ENCODE data around the gene UAP1L1. TPM values are rescaled to one million over a fixed set of nuclear protein-coding genes. Genes with fewer than 3 reads are reported as not detected.

Gene UAP1L1
- total and polyA plus RNA-seq, 2 of the 8 experiments (the other 6 are each of a cell fraction or from before 2014, with no cell fraction given): 2.0 to 5.4 TPM

GRCh38 chr9:137044037-137044436, 33.3 kb upstream of the UAP1L1 start:
- Histone ChIP-seq H2BK5ac (ENCODE audit: low read depth, low read length) (no peak overlapping the region), H3K27me3 (replicated peaks in 1 of 4; ENCODE audit: control insufficient read depth in 3 of 4, extremely low read depth in 1 of 4, insufficient read depth in 3 of 4, low read length in 3 of 4) (peaks cover 12 to 33% (median 22%) of the 10 kb centered on the region in 4 experiments), H3K4me3 (ENCODE audit: extremely low read depth in 1 of 4, insufficient read depth in 2 of 4, low read depth in 3 of 4, low read length in 4 of 4) (no peak overlapping the region), H4K20me1 (replicated peaks in 1 of 2; ENCODE audit: control insufficient read depth in 1 of 2, insufficient read depth in 2 of 2, low read length in 2 of 2) (peaks cover 8 to 20% of the 10 kb centered on the region in 2 experiments), H3K27ac (ENCODE audit: low read depth, low read length) (no peak overlapping the region), H2BK12ac (ENCODE audit: low read depth, low read length) (no peak overlapping the region), H4K91ac (replicated peaks; ENCODE audit: insufficient read length, low read length) (no peak overlapping the region), H2BK120ac (replicated peaks; ENCODE audit: low read depth, low read length) (no peak overlapping the region), H3K4ac (replicated peaks; ENCODE audit: insufficient read length, low read depth, low read length) (no peak overlapping the region), H3K36me3 (ENCODE audit: control insufficient read depth in 2 of 4, insufficient read depth in 4 of 4, low read length in 3 of 4) (peaks cover 0 to 3% (median 0%) of the 10 kb centered on the region in 4 experiments; a peak in 1 of 8 replicates), H3K18ac (ENCODE audit: extremely low read depth, low read length) (no peak overlapping the region), H3K56ac (replicated peaks; ENCODE audit: insufficient read length, low read depth, low read length) (no peak overlapping the region), H3K14ac (ENCODE audit: insufficient read length) (no peak overlapping the region), H4K5ac (ENCODE audit: insufficient read length, low read depth, low read length) (no peak overlapping the region), H2BK15ac (ENCODE audit: low read length) (no peak overlapping the region), H3K9ac (replicated peaks in 1 of 4; ENCODE audit: extremely low read depth in 1 of 4, low read depth in 3 of 4, low read length in 3 of 4) (no peak overlapping the region), H3K23me2 (ENCODE audit: low read depth, low read length) (peaks cover 12% of the 10 kb centered on the region; the same call in 1 of the 2 replicates), H3K79me2 (ENCODE audit: control insufficient read depth in 1 of 2, insufficient read depth in 2 of 2, low read length in 2 of 2) (peaks cover 0 to 4% of the 10 kb centered on the region in 2 experiments; a peak in 1 of 4 replicates), H3K4me2 (ENCODE audit: insufficient read depth in 1 of 2, low read depth in 2 of 2, low read length in 2 of 2) (no peak overlapping the region; a peak in 1 of 4 replicates), H4K8ac (ENCODE audit: extremely low read depth, insufficient read depth, low read length) (no peak overlapping the region), H3K9me3 (ENCODE audit: insufficient read depth in 2 of 2, low read depth in 1 of 2, low read length in 1 of 2) (no peaks in the 10 kb centered on the region), H2BK20ac (ENCODE audit: low read length) (no peak overlapping the region), H2AFZ (ENCODE audit: low read length) (no peak overlapping the region), H2AK5ac (ENCODE audit: low read depth, low read length) (0 out of 2 replicates have a peak overlapping the region, but pooled peaks have one; percentile 24), H3K23ac (ENCODE audit: insufficient read length) (no peak overlapping the region), H3K4me1 (replicated peaks in 1 of 4; ENCODE audit: control insufficient read depth in 3 of 4, insufficient read depth in 4 of 4, low read length in 3 of 4) (peaks cover 3 to 13% (median 7%) of the 10 kb centered on the region in 4 experiments; a peak in 6 of 7 replicates), H3K79me1 (ENCODE audit: low read depth, low read length) (peaks cover 9% of the 10 kb centered on the region)
- POLR2A ChIA-PET (ENCODE audit: partially characterized antibody): interaction anchor here (2.4 kb wide), 1 partner anchor 14 kb away, joined by 5 read pairs; no protein-coding TSS in a partner anchor
- no peak for DNase-seq (ENCODE audit: low read depth in 1 of 2, low spot score in 2 of 2)
- no peak for FAIRE-seq
- CTCF ChIA-PET (ENCODE audit: partially characterized antibody): interaction anchor here (0.9 to 4.1 kb wide), 8 partner anchors 9 to 96 kb away, joined by 3 to 27 read pairs (median 8); partner anchors contain the start of gene FUT7
- 85% methylated on average over 10 of the region's 12 CpGs; no CpG with 5 or more reads in 1 of the 2 experiments for WGBS, 2 experiments (ENCODE audit: extremely low coverage in 1 of 2, insufficient coverage in 1 of 2, insufficient read length in 1 of 2, insufficient replicate concordance in 2 of 2, low coverage in 1 of 2, low lambda C conversion rate in 2 of 2, missing lambda C conversion rate in 1 of 2)
- TF ChIP-seq MAX (IDR thresholded peaks at IDR 0.05) (no peak), JUN (IDR thresholded peaks at IDR 0.05; ENCODE audit: low read depth, low read length) (no peak), SUZ12 (IDR thresholded peaks at IDR 0.05; ENCODE audit: low read length) (no peak), ZNF274 (IDR thresholded peaks at IDR 0.05; ENCODE audit: borderline replicate concordance, extremely low read depth, low read length) (no peak), SP4 (IDR thresholded peaks at IDR 0.05; ENCODE audit: low read length) (no peak), EP300 (IDR thresholded peaks at IDR 0.05; ENCODE audit: borderline replicate concordance in 1 of 2, low read depth in 2 of 2, low read length in 2 of 2) (no peak), RNF2 (IDR thresholded peaks at IDR 0.05; ENCODE audit: borderline replicate concordance, low read depth, low read length, missing control alignments, poor library complexity, severe bottlenecking) (no peak), TBP (IDR thresholded peaks at IDR 0.05; ENCODE audit: low read depth, low read length) (no peak), POLR2AphosphoS5 (IDR thresholded peaks at IDR 0.05; ENCODE audit: low read depth, low read length) (no peak), POU5F1 (IDR thresholded peaks at IDR 0.05; ENCODE audit: low read depth, low read length) (no peak), CREB1 (IDR thresholded peaks at IDR 0.05) (no peak), TAF1 (IDR thresholded peaks at IDR 0.05; ENCODE audit: low read depth, low read length) (no peak), PHF8 (conservative IDR thresholded peaks at IDR 0.05; ENCODE audit: low read depth, low read length) (no peak), EGR1 (IDR thresholded peaks at IDR 0.05; ENCODE audit: borderline replicate concordance, low read depth, low read length) (no peak)
